Activated CD4-positive, CD25-positive, alpha-beta regulatory T cell treated with anti-CD3 and anti-CD28 coated beads, Interleukin-2, amount 50 U/mL, for 16 hours (primary cell): Measurements from ENCODE around the gene AOPEP.

Experiments used
- DNase-seq: peaks from one replicate; pipeline ENCODE4 v3.0.0-alpha.2; 2020; ENCODE audit warnings: low read depth, low spot score

AOPEP gene

GRCh38 chr9:94726495-94727191 lies at the start of gene AOPEP:
Gene AOPEP (plus strand): TSS chr9:94726699. CDS start chr9:94759784, 33,085 bp downstream.
- DNase-seq = peak; percentile 99

GRCh38 chr9:94677929-94678328 lies 48.6 kb upstream of the AOPEP start:
- DNase-seq = no peak

GRCh38 chr9:94679587-94679986 lies 46.9 kb upstream of the AOPEP start:
- no peak for DNase-seq

- no peak for DNase-seq
Observed at GRCh38 chr9:94680020-94680419, 46.5 kb upstream of the AOPEP start.

- DNase-seq = no peak
Observed at GRCh38 chr9:94680621-94681020, 45.9 kb upstream of the AOPEP start.

GRCh38 chr9:94681508-94681907 lies 45.0 kb upstream of the AOPEP start:
- DNase-seq = no peak

- no peak for DNase-seq
Observed at GRCh38 chr9:94685359-94685758, 41.1 kb upstream of the AOPEP start.

GRCh38 chr9:94687451-94687850 lies 39.0 kb upstream of the AOPEP start:
- no peak for DNase-seq

- no peak for DNase-seq
Observed at GRCh38 chr9:94690344-94690743, 36.2 kb upstream of the AOPEP start.

- DNase-seq = no peak
Observed at GRCh38 chr9:94692601-94693000, 33.9 kb upstream of the AOPEP start.

- DNase-seq = no peak
Observed at GRCh38 chr9:94693485-94694204, 32.9 kb upstream of the AOPEP start.

GRCh38 chr9:94696545-94696944 lies 30.0 kb upstream of the AOPEP start:
- no peak for DNase-seq

GRCh38 chr9:94697972-94698581 lies 28.4 kb upstream of the AOPEP start:
- DNase-seq = no peak

- DNase-seq = no peak
Observed at GRCh38 chr9:94699715-94700373, 26.7 kb upstream of the AOPEP start.

GRCh38 chr9:94700445-94700844 lies 26.1 kb upstream of the AOPEP start:
- no peak for DNase-seq

GRCh38 chr9:94703488-94704140 lies 22.9 kb upstream of the AOPEP start:
- DNase-seq = no peak

GRCh38 chr9:94705162-94705702 lies 21.3 kb upstream of the AOPEP start:
- DNase-seq = no peak

GRCh38 chr9:94706922-94707321 lies 19.6 kb upstream of the AOPEP start:
- no peak for DNase-seq

GRCh38 chr9:94713436-94714215 lies 12.9 kb upstream of the AOPEP start:
- DNase-seq = no peak

GRCh38 chr9:94714494-94714893 lies 12.0 kb upstream of the AOPEP start:
- no peak for DNase-seq

- no peak for DNase-seq
Observed at GRCh38 chr9:94717761-94718160, 8.7 kb upstream of the AOPEP start.
